ENCODE data around the gene MEPCE.

GRCh38 chr7:100455206-100455605 lies 25.6 kb downstream of the MEPCE start:
- TF ChIP-seq, protein P1, sequence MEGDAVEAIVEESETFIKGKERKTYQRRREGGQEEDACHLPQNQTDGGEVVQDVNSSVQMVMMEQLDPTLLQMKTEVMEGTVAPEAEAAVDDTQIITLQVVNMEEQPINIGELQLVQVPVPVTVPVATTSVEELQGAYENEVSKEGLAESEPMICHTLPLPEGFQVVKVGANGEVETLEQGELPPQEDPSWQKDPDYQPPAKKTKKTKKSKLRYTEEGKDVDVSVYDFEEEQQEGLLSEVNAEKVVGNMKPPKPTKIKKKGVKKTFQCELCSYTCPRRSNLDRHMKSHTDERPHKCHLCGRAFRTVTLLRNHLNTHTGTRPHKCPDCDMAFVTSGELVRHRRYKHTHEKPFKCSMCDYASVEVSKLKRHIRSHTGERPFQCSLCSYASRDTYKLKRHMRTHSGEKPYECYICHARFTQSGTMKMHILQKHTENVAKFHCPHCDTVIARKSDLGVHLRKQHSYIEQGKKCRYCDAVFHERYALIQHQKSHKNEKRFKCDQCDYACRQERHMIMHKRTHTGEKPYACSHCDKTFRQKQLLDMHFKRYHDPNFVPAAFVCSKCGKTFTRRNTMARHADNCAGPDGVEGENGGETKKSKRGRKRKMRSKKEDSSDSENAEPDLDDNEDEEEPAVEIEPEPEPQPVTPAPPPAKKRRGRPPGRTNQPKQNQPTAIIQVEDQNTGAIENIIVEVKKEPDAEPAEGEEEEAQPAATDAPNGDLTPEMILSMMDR (conservative IDR thresholded peaks at IDR 0.05; ENCODE audit: low read depth, low read length), result no peak
- TF ChIP-seq EZH2 (IDR thresholded peaks at IDR 0.05; ENCODE audit: borderline replicate concordance, low read depth, low read length, poor library complexity, severe bottlenecking), result no peak
